Activated T-cell treated with anti-CD3 and anti-CD28 coated beads, Interleukin-2, amount 50 U/mL, for 24 hours (primary cell): ENCODE results near the gene ETS1.
A peak's percentile ranks its signal among the peaks of the same experiment; 100 is the strongest.

Experiments used
- DNase-seq: peaks from one replicate; pipeline ENCODE4 v3.0.0-alpha.2; 2020
- H3K27ac Mint-ChIP-seq: 2 replicates; pipeline ENCODE4 v1.8.0; 2020; ENCODE audit warnings: mild to moderate bottlenecking, mixed read lengths
- H3K27me3 Mint-ChIP-seq: 2 replicates; pipeline ENCODE4 v1.8.0; 2020; ENCODE audit warnings: mixed read lengths
- H3K36me3 Mint-ChIP-seq: 2 replicates; pipeline ENCODE4 v1.8.0; 2020; ENCODE audit warnings: low read depth, mixed read lengths
- H3K4me1 Mint-ChIP-seq: 2 replicates; pipeline ENCODE4 v1.8.0; 2020; ENCODE audit warnings: low read depth, mixed read lengths
- H3K4me3 Mint-ChIP-seq: 2 replicates; pipeline ENCODE4 v1.8.0; 2020; ENCODE audit warnings: mild to moderate bottlenecking, moderate library complexity, mixed read lengths
- H3K9me3 Mint-ChIP-seq: 2 replicates; pipeline ENCODE4 v1.8.0; 2020; ENCODE audit warnings: mixed read lengths

Gene ETS1

DNA sequence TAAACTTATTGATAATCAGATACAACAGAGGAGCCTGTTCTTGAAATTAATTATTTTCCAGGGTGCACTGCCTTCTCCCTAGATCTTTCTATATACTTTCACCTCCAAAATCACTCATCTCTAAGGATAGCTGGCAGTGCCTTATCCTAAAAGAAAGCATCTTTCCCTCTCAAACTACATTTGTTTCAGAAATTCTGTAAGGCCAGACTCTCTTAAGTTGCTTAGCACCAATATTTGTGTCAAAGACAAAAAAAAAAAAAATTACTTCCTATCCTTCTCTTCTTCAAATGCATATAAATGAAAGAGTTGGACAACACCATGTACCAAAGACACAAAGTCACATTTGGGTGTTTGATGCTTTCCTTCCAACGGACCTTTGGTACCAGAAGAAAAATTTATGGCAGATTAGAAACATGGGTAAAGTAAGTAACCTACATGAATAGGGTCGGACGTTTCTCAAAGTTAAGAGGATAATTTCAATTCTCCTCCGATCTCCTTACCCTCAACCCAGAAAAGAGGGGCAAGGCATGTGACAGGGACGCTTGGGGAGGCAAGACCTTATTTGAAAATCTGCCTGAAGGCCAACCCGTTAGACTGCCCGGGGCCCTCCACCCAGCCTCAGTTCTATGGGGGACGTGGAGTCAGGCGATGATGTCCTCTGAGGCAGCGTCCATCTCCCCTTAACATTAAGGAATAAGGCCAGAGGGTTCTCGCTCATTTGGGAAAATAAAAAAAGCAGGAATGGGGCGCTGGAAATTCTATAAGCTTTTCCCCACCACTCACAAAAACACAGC, 66.3 kb downstream of the ETS1 start:
- H3K27me3 Mint-ChIP-seq: no peaks in the 10 kb centered on the region
- H3K4me3 Mint-ChIP-seq: peak overlapping the region; percentile 96
- no peaks in the 10 kb centered on the region for H3K9me3 Mint-ChIP-seq
- H3K27ac Mint-ChIP-seq: peak overlapping the region; percentile 97
- peaks cover 61% of the 10 kb centered on the region for H3K4me1 Mint-ChIP-seq
- no peak for DNase-seq
- peaks cover 67% of the 10 kb centered on the region for H3K36me3 Mint-ChIP-seq

DNA sequence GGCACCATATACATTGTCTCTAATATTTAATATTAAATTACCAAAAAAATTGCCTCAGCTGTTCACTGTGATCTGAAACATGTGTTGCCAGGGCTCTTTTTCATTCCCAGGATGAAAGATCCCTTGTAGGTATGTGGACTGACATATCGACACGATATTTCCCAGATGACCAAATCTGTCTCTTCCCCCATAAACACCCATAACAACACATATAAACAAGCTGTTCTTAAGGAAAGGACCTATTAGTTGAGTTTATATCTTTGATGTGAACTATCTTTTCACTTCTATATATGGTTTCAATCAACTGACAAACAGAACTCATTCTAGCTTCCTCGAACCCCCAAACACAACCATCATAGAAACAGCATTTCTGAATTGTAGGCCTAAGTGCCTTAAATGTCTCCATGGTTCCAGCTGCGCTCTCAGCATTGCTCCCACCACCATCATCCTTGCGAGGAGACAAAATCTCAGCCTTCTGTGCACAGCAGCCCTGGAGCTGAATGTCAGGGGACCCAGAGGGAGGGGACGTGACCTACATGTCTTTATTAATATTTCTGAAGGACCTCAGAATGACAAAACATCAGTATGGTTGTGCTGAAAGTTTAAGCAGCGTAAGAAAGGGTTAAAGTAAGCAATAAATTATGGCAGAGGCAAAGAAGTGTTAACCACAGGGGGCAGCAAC, 67.0 kb downstream of the ETS1 start:
- Mint-ChIP-seq H3K27me3 (no peaks in the 10 kb centered on the region), H3K9me3 (no peaks in the 10 kb centered on the region), H3K27ac (peak overlapping the region; percentile 97), H3K4me1 (peaks cover 62% of the 10 kb centered on the region), H3K36me3 (peaks cover 74% of the 10 kb centered on the region), H3K4me3 (peak overlapping the region; percentile 96)
- DNase-seq: no peak

DNA sequence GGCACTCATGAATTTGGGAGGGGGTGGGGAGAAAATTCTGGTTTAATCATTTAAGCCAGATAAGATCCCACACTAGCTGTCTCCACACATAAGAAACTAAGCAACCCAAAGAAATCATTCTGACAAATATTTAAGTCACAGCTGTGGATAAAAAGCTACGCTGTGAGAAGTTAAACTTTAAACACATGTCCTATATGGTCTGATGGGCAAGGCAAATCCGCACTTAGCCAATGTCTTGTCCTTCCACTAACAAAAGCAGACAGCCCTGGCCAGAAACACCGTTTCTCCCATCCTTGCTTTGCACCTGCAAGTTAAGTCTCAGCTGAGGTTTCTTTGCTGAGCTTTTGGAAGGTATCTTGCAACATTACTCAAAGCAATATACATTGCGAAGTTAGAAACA, 68.0 kb downstream of the ETS1 start:
- Mint-ChIP-seq H3K36me3 (peaks cover 84% of the 10 kb centered on the region), H3K27me3 (no peaks in the 10 kb centered on the region), H3K27ac (peak overlapping the region; percentile 97), H3K4me1 (peaks cover 63% of the 10 kb centered on the region), H3K9me3 (no peaks in the 10 kb centered on the region), H3K4me3 (peak overlapping the region; percentile 96)
- no peak for DNase-seq

DNA sequence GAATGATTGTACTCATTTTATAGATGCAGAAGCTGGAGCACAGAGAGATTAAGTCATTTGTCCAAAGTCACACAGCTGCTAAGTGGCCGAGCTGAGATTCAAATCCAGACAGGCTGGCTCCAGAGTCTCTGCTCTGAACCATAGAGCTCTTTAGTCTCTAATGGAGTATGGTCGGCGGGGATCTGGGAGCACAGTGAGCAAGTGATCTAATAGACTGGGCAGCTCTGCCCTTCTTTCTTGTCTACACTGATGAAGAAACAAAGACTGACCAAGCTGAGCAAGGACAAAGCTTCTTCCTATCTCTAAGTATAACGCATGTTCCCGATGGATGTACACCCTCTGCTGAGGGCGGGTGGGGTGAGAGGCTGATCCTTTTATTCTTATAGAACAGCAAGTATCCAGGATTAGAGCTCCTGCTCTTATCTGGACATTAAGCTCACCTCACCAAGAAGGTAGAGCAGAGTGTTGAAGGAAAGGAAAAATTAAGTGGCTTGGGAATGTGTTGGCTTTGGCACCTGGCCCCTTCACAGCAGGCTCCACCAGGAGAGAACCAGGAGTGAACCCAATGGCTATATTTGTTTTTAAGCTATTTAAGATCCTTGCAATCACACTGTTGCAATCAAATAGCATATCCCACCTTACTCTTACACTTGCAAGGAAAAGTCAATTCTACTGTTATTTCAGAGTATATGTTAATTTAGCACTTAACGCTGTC, 68.7 kb downstream of the ETS1 start:
- peak overlapping the region; percentile 96 for H3K4me3 Mint-ChIP-seq
- H3K27ac Mint-ChIP-seq: peak overlapping the region; percentile 97
- DNase-seq: no peak
- no peaks in the 10 kb centered on the region for H3K27me3 Mint-ChIP-seq
- peaks cover 91% of the 10 kb centered on the region for H3K36me3 Mint-ChIP-seq
- peaks cover 63% of the 10 kb centered on the region for H3K4me1 Mint-ChIP-seq
- no peaks in the 10 kb centered on the region for H3K9me3 Mint-ChIP-seq

DNA sequence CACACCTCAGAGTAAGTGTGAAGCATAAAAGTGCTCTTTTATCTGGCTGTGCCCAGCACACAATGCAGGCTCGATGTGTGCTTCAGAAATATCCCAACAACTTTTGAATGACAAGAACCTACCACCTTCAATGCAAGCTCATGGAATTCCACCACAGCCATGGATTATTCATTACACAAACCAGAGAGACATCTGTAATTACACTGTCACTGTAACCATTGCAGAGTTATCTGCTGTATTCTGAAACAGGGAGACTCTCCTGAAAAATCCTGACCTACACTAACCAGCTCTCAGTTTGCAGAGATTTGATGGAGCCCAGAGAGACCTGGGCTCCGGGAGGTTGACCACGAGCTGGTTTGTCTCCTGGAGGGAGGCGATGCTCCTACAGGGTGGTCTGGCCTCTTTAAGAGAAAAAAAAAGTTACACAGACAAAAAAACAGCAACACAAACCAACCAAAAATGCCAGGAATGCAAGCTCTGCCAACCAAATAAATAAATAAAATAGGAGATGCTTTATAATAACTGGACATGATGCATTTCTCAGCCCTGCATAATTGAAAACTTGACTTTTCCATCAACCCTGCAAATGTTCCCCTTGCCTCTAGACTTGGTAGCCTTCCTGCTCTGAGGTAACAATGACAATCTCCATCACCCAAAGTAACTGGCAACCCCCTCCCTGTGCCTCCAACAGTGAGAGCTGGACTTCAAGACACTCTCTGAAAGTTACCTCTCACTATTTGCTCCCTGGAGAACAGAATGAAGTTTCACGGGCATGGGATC, 69.7 kb downstream of the ETS1 start:
- peak overlapping the region; percentile 97 for H3K27ac Mint-ChIP-seq
- H3K36me3 Mint-ChIP-seq: peaks cover 97% of the 10 kb centered on the region
- DNase-seq: no peak
- H3K9me3 Mint-ChIP-seq: no peaks in the 10 kb centered on the region
- no peaks in the 10 kb centered on the region for H3K27me3 Mint-ChIP-seq
- peak overlapping the region; percentile 96 for H3K4me3 Mint-ChIP-seq
- peaks cover 64% of the 10 kb centered on the region for H3K4me1 Mint-ChIP-seq

DNA sequence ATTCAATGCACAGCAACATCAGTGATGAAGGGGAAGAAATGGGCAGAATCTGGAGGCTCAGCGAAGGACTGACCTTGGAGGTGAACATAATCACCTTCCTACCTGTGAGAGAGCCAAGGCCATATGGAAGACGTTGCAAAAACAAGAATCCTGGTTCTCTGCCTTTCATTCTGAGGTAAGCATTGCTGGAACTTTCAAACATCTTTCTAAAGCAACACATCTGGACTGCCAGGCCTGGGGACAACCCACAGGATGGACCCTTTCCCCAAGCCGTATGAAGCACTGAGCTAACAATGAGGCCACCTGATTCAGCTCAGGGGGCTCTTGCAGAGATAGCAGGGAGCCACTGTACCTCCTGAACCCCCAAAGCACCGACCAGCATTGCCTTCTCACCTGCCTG, 70.5 kb downstream of the ETS1 start:
- Mint-ChIP-seq H3K9me3 (no peaks in the 10 kb centered on the region), H3K27me3 (no peaks in the 10 kb centered on the region), H3K36me3 (peaks cover 100% of the 10 kb centered on the region), H3K4me3 (peak overlapping the region; percentile 96), H3K4me1 (peaks cover 71% of the 10 kb centered on the region), H3K27ac (peak overlapping the region; percentile 97)
- no peak for DNase-seq

DNA sequence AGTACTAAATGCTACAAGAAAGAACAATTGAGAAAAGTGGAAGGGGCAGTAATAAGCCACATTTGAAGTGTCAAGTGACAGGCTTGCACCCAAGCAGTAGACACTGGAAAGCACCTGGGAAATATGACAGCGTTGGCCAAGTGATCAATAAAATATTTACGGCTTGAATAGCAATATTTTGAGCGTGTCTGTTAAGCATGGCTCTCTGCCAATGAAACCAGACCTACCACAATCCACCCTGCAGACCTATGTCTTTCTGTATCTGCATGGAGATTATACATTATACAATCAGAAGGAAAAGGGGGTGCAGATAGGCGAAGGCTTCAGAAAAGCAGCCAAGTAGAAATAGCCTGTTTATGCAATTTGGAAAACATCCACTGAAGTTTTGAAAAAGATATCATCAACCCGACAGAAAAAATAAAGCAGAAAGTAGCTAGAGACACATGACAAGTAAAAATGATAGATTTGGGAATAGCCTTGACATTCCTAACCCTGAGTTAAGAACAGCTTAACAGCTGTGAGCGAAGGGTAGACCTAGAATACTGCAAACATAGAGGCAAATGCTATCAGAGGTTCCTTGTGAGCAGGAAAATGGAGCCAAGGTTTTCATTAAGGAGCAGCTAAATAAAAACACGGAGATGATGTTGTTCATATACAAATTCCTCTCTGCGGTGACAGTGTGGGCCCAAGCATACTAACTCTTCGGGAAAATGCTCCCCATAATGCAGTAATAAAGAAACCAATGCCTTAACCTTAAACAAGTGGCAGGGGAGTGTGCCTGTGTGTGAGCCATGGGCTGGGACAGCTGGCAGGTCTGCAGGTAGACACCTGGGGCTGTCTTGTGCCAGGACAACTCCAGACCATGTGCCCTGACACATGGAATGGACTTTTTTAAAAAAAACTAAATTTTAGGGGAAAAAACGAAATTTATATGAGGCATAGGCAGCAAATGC, 71.3 kb downstream of the ETS1 start:
- peak overlapping the region; percentile 97 for H3K27ac Mint-ChIP-seq
- H3K9me3 Mint-ChIP-seq: no peaks in the 10 kb centered on the region
- peaks cover 79% of the 10 kb centered on the region for H3K4me1 Mint-ChIP-seq
- DNase-seq: no peak
- H3K27me3 Mint-ChIP-seq: no peaks in the 10 kb centered on the region
- H3K36me3 Mint-ChIP-seq: peaks cover 100% of the 10 kb centered on the region
- H3K4me3 Mint-ChIP-seq: peak overlapping the region; percentile 96

DNA sequence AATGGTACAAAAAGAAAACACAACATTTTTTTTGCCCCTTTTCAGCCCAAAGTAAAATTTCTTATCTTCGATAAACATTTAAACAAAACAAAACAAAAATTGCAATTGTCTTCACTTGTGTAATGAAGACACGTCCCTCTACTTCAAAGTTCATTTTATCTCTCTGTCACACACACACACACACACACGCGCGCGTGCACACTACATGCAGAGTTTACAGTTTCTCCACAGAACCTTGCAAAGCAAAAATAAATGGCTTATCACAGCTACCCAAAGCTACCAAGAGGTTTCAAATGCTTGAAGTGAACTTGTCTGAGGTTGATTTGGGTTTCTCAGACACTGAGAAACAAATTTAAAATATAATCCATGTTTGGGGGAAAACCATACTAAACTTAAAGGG, 72.3 kb downstream of the ETS1 start:
- H3K36me3 Mint-ChIP-seq: peaks cover 100% of the 10 kb centered on the region
- no peaks in the 10 kb centered on the region for H3K27me3 Mint-ChIP-seq
- no peak for DNase-seq
- H3K9me3 Mint-ChIP-seq: no peaks in the 10 kb centered on the region
- peak overlapping the region; percentile 97 for H3K27ac Mint-ChIP-seq
- H3K4me3 Mint-ChIP-seq: peak overlapping the region; percentile 96
- H3K4me1 Mint-ChIP-seq: peaks cover 89% of the 10 kb centered on the region

DNA sequence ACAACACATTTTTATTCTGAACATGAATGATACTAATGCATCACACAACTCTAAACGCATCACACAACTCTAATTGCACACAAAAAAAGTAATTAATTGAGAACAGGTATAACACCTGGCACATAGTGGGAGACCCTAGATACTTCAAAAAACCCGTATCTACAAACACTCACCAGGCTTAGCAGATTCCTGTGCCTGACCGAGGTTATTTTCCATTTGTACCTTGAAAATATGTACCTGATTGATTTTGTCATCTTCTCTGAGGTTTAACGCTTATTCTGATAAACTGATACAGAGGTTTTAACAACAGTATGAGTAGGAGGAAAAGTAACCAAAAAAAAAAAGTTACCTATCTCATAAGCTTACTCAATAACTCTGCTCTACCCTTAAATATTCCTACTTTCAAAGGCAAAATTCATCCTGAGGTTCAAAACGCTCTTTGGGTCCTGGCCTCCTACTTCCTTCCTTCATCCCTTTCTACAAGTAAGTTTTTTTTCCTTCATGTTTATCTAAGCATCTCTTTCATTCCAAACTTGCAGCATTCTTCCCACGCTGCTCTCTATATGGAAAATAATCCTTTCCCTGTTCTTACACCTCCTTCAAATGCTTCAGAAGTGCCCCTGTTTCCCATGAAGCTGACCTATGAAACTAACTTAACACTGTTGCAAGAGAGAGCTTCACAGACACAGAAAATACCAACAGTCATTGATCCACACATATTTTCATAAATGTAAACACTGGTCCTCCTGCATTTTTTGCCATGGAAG, 73.3 kb downstream of the ETS1 start:
- peak overlapping the region; percentile 96 for H3K4me3 Mint-ChIP-seq
- H3K27me3 Mint-ChIP-seq: no peaks in the 10 kb centered on the region
- DNase-seq: no peak
- H3K36me3 Mint-ChIP-seq: peaks cover 100% of the 10 kb centered on the region
- no peaks in the 10 kb centered on the region for H3K9me3 Mint-ChIP-seq
- peaks cover 99% of the 10 kb centered on the region for H3K4me1 Mint-ChIP-seq
- peak overlapping the region; percentile 97 for H3K27ac Mint-ChIP-seq

DNA sequence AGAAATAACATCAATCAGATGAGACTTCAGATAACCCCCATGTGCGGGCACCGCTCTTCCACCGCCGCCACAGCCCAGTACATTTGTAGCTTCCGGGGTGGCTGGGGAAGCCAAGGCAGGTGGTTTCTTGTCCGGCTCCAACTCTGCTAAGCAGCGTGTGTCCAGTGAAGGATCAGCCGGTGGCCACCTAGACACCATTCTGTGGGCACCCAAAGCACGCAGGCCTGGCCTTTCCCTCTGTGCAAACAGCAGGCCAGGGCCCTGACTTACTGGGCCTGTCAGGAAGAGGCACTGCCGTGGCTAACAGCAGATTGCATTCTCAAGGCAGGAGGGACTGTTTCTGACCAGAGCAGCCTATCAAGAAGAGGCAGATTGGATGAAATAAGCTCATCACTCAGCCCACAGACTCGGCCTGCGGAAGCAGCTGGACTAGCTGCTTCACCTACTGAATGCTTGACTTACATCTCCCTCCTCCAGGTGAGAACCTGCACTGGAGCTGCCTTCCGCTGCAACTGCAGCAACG, 74.8 kb downstream of the ETS1 start:
- Mint-ChIP-seq H3K27me3 (no peaks in the 10 kb centered on the region), H3K9me3 (no peaks in the 10 kb centered on the region), H3K27ac (peak overlapping the region; percentile 97), H3K4me1 (peaks cover 100% of the 10 kb centered on the region), H3K36me3 (peaks cover 100% of the 10 kb centered on the region), H3K4me3 (peak overlapping the region; percentile 96)
- DNase-seq: peak; percentile 69

DNA sequence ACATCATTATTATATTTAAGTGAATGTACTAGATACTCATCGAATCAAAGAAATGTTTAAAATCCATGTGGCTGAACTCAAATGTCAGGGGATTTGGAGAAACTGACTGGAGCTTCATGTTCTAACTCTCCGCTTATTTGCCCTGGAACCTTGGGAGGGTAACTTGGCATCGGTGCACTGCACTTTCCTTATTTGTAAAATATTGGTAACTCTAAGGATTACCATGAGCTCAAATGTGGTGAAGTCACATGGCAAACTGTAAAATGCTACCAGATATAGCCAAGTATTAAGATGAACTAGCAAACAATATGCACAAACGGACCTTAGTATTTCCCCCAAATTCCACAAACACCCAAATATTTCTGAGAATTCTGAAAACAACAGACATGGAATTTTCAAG, 75.6 kb downstream of the ETS1 start:
- peak overlapping the region; percentile 97 for H3K27ac Mint-ChIP-seq
- no peaks in the 10 kb centered on the region for H3K9me3 Mint-ChIP-seq
- DNase-seq: no peak
- peaks cover 100% of the 10 kb centered on the region for H3K4me1 Mint-ChIP-seq
- H3K27me3 Mint-ChIP-seq: no peaks in the 10 kb centered on the region
- peak overlapping the region; percentile 96 for H3K4me3 Mint-ChIP-seq
- peaks cover 100% of the 10 kb centered on the region for H3K36me3 Mint-ChIP-seq

DNA sequence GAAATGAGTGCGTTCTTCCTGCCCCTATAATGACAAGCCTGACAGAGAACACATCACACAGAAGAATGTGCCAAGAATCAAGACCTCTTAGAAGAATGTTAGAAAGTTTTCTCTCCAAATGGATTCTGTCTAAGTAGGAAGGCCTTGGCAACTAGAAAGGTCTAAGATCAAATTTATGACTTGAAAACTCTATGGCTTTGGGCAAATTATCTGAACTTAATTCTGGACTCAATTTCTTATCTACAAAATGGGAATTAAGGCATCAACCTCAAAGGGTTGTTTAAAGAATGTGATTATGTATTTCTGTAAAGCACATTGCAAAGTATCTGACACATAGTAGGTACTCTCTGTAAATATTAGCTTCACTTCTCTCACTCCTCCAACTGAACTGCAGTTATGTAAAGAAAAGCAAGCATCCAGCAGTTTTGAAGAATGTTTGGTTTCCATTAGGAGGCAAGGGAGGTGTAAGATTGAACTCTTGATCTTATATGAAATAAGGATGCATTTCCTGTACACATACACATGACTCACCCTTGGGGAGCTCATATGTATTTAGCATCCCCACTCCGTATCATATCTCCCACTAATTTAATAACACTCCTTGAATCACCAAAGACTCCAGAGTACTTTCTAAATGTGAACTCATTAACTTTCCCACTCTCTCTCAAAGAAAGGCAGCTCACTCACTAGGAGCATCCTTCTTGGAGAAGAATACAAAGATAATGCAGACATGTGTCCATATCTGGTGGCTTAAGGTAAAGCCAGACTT, 77.6 kb downstream of the ETS1 start:
- Mint-ChIP-seq H3K9me3 (no peaks in the 10 kb centered on the region), H3K36me3 (peaks cover 100% of the 10 kb centered on the region), H3K27me3 (no peaks in the 10 kb centered on the region), H3K4me3 (peak overlapping the region; percentile 96), H3K27ac (peak overlapping the region; percentile 97), H3K4me1 (peaks cover 100% of the 10 kb centered on the region)
- DNase-seq: no peak
